Measurements from ENCODE around the gene DNAH14.
"Not testable (repeated sequence)": the region's sequence is repeated elsewhere in the genome, so short reads cannot be mapped to it uniquely, and the experiment has no call there.

Gene DNAH14

DNA sequence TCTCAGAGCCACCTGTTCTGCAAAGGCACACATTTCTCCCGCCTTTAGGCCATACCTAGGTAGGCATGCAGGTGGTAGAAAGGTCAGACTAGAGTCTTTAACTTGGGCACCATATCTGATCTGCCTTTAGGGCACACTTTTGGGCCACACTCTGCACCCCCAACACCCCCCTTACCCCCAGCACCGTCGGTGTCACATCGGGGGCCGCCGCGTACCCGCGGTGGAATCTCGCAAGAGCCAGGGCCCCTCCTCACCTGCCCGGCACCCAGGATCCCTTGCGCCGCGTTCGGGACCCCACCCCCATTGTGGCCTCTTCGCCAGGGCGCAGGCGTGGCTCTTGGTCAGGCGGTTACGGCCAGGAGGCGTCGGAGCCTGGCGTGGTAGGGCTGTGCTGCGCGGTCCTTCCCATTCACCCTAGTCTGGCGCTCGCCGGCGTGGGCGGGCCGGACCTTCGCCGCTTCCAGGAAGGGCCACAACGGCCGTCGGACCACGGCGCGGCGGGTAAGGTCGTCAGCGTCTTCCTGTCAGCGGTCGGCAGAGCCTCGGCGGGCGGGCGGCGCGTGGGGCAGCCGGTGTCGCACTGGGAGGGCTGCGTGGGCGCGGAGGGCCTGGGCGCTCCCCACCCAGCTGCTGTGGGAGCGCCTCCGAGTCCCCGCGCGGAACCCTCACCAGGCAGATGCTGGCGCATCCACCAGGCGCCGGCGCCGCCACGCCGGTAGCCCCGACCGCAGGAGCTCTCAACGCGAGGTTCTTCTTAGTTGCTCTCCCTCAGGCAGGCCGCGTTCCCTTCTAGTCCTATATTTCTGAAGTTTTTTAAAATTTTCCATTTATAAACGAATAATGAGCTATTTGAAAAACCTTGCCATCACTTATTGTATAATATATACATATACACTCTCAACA lies at the start of gene DNAH14:
Gene DNAH14 (plus strand): TSS at position 341 of the 903 bp plus-strand sequence. CDS start 23,028 bp downstream, outside the sequence.
- DNase-seq, result no peak

DNA sequence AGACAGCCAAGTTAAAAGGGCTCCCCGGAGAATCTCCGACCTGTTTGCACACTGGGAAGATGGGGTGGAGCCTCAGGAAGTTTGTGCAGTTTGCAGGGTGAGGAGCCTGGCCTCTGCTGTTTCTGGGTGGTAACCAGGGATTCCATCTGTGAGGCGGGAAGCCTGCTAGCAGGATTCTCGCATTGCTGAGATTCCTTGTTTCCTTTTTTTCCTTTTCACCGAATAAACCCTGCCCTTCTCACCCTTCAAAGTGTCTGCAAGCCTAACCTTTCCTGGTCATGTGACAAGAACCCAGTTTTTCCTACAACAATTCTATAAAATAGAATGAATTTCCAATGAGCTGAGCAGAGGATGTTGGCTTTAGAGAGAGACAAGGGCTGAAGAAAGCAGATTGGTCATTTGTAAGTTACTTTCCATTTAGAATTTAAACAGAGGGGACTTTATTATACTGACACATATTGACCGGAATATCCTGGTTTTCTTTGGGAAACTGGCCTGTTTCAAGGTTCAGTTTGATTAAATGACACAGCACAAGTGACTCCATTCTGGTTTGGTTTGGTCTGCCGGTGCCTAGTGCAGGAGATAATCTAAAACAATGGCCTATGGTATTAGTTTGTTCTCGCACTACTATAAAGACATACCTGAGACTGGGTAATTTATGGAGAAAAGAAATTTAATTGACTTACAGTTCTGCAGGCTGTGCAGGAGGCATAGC lies 48.7 kb upstream of the DNAH14 start:
- no peak for DNase-seq

DNA sequence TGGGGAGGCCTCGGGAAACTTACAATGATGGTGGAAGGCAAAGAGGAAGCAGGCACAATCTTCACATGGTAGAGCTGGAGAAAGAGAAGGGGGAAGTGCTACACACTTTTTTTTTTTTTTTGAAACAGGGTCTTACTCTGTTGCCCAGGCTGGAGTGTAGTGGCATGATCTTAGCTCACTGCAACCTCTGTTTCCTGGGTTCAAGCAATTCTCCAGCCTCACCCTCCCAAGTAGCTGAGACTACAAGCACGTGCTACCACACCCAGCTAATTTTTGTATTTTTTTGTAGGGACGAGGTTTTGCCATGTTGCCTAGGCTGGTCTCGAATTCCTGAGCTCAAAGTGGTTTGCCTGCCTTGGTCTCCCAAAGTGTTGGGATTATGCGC lies 48.2 kb upstream of the DNAH14 start:
- DNase-seq, result not testable (repeated sequence)

DNA sequence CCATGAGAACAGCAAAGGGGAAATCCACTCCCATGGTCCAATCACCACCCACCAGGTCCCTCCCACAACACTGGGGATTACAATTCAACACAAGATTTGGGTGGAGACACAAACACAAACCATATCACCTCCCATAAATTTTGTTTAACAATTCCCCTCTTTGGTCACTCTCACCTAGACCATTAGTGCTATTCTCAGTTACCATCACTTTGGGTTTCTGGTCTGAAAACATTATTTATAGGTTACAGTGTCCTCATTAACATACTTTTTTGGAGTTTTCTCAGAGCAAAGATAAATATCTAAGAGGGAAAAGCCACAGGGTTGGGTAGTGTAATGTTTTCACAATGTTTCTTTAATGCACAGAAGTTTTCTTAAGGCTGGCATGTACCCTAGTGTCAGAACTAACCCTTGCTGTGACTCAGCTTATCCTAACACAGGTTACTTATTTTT lies 47.7 kb upstream of the DNAH14 start:
- no peak for DNase-seq

DNA sequence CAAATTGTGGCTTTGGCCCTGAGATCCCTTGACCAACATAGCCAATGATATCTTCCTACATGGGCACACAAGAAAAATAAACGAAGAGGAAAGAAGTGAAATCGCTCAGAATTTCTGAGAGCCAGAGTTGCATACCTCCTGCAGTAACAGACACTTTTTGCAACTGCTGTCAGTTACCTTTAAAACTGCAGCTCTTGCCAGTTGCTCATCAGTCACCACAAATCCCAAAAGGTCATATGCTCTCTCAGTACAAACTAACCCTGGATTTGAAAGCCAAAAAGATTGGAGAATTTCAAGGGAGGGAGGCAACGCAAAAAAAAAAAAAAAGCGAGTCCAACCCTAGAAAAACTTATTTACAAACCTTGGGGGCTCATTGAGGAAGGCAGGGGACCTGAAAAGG lies 47.2 kb upstream of the DNAH14 start:
- no peak for DNase-seq

DNA sequence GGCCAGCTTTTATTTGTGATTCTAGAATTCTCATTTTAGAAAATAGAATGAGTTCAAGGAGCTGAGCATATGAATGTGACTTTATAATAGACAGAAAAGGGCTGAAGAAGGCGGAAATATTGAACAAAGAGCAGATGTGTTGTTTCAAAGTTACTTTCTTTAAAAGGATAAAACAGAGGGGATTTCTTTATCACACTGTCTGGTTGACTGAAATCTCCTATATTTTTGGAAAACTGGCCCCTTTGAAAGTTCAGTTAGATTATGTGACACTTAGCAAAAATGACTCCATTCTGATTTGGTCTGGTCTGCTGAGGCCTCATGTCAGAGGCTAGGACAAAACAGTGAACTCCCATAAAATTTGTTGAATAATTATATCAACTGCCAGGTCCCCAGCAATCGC lies 46.4 kb upstream of the DNAH14 start:
- DNase-seq, result no peak

DNA sequence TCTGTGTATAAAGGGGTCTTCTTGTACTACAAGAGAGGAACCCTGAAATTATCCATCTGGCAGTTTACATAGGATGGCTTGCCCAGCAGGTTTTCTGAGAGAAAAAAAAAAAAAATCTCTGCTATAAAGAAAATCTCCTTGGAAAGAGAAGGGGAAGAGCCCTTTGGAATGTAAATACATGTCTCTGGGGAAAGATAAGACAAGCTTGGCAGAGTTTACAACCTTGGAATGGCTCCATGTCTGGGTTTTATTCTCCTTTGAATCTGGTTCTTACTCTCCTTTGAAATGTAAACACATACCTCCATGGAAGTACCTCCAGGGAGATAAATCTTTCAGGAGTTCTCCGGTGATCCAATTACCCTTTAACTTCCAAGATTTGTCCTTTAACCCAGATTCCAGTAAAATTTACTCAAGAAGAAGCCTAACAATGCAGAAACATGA lies 45.1 kb upstream of the DNAH14 start:
- DNase-seq, result no peak

DNA sequence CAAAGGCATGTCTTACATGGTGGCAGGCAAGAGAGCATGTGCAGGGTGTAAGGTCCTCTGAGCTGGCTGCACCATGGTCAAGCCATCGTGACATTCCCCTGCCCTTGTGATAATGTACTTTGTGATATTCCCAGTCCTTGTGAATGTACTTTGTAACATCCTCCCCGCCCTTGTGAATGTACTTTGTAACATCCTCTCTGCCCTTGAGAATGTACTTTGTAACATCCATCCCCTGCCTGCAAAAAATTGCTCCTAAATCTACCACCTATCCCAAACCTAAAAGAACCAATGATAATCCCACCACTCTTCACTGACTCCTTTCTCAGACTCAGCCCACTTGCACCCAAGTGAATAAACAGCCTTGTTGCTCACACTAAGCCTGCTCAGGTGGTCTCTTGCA lies 44.1 kb upstream of the DNAH14 start:
- DNase-seq, result not testable (repeated sequence)

DNA sequence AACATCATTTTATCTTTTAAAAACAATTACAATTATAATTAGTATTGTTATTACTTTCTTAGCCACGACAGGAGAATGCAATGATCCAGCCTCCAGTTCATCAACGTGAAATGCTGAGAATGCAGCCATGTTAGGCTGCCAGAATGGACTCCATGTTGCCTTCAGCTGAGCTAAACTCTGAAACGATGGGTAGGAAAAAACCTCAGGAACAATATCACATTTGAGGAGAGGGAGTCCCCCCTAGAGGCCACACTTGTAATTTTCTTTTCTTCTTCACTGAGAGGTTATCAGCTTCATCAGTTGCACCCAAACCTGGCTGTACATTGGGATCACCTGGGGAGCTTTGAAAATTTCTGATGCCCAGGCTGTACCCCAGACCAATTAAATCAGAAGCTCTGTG lies 34.6 kb upstream of the DNAH14 start:
- no peak for DNase-seq

DNA sequence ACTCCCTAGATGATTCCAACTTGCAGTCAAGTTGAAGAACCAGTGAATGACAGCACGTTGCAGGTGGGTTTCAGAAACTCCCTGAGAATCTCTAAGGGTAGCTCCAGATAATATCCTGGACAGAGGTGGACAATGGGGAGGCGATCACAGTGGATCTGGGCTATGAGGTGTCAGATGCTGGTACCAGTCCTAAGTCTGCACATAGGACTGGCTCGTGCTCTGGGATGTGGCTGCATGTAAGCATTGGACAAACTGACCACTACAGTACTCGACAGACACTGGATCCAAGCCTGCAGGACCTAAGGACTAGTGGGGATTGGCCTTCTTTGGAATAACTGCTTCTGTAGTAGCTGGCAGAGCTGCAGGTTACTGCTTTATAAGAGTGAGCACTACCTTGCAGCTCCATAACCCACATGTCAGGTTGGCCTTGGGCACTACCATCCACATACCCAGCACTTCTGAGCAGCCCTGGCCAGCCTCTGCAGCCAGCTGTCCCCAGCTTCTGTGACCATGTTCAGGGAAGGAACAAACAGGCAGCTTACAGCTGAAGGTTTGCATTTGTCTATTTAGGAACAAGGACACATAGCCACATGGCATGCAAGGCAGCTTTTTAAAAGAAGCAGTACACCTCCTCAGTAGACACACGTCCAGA lies 33.2 kb upstream of the DNAH14 start:
- DNase-seq, result no peak

DNA sequence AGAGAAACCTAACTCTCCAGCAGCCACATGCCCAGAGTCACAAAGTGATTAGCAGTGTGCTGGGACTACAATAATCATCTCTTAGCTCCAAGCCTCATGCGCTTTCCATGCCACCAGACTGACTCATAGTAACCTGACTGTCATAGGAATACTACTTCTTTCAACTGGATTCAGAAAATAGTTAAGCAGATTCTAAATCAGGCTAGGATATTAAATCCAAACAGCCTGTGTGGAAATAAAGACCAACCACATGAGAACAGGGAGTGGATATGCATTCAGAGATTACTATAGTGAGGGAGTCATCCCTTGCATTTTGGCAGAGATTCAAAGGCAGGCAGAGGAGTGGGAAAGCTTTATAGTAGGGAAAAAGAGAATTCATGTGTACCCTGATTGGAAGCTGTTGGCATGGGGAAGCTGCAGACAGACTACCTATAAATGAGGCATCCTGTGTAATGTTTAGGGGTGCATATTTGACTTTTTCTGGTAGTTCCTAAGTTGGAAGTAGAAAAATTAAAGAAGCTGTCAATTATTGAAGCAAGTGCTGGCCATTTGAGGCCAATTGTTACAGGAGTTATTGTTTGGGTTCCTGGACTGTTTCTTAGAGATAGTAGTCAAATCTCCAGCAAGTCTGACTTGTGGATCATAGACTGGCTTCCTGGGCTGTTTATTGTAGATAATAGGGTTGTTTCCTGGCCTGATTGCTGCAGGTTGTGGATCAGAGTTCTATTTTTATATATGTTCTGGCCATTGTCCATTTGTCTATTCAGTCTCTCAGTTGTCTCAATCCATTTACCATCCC lies 31.7 kb upstream of the DNAH14 start:
- DNase-seq, result no peak

DNA sequence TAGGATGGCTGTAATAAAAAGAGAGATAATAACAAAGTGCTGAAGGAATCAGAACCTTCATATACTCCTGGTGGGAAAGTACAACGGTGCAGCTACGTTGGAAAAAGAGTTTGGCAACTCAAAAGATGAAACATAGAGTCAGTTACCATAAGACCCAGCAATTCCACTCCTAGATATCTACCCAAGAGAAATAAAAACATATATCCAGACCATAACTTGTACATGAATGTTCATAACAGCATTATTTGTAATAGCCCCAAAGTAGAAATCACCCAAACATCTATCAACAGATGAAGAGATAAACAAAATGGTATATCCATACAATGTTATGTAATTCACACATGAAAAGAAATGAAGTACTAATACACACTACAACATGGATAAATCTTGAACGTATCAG lies 30.5 kb upstream of the DNAH14 start:
- DNase-seq, result no peak

DNA sequence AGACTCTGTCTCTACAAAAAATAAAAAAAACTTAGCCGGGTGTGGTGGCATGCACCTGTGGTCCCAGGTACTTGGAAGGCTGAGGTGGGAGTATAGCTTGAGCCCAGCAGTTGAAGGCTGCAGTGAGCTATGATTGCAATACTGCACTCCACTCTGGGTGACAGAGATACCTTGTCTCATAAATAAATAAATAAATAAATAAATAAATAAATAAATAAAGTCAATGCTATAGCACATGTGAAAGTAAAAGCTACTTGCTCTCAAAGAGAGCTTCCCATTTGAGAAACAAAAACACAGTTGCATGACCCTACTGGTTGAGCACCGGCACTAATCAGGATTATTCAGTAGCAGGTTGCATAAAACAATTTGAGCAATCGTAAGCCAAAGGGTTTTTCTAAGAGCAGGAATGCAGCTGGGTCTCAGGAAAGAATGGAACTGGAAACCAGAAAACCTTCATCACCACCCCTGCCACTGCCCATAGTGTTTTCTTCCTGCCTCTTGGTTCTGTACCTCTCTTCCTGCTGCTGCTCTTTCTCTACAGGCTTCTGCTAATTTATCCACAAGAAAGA lies 29.3 kb upstream of the DNAH14 start:
- no peak for DNase-seq

DNA sequence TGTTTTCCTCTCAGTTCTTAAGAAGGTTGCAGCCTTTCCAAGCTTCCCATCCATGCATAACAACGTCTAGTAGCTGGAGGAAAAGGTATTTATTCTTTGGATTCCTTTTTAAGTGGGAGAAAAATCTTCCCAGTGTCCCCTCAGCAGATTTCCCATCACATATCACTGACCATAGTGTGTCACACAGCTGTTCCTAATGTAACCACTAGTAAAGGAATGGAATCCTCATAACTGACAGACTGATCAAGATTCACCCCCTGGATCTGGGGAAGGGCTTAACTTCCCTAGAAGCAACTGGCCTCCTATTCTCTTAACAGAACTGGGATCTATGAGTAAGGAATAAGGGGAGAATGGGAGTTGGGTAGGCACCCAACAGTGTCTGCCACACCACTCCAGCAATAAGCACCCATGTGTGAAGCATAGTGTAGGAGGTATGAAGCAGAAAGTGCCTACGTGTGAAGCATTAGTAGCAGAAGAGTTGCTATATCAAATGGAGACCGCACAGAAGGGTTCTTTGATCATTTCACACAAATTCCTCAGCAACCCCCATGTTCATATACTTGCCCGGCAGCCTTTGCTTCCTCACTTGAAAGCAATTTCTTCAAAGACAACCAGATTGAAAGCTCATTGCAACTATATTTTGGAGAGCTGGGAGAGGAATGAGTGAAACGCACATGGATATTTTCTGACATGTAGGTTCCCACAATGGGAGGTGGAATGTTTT lies 28.2 kb upstream of the DNAH14 start:
- no peak for DNase-seq

DNA sequence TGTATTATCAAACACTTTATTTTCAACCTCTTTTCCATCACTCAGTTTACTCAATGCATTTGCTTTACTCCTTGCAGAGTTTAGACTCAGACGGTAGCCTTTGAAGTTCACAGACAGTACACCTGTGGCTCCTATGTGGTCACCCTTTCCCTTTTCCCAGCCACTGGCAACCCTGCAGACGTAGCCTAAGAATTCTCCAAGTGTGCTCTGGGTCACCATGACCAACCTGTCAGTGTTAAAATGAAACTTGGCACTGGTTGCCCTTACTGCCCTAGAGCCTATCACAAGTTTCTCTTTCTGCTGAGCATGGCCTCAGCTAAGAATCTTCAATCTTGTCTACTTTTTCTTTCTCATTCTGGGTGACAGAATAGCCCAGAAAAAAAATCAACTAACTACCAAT lies 25.5 kb upstream of the DNAH14 start:
- no peak for DNase-seq

DNA sequence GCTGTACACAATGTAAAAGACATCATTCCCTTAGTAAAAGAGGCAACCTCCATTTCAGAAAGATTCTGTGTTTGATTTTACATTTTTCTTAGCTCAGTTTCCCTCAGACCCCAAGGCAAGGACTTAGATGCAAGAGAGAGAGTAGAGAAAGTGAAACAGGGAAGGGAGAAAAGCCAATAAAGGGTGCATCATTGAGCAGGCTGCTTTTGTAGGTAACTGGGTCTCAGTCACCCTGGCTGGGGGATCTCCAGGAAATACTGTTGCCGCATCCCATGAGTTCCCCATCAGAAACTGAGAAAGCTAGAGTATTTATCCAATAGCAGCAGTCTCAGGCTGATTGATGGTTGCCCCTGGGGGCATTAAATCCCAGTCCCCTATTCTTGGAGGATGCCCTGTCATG lies 23.1 kb upstream of the DNAH14 start:
- DNase-seq, result no peak

DNA sequence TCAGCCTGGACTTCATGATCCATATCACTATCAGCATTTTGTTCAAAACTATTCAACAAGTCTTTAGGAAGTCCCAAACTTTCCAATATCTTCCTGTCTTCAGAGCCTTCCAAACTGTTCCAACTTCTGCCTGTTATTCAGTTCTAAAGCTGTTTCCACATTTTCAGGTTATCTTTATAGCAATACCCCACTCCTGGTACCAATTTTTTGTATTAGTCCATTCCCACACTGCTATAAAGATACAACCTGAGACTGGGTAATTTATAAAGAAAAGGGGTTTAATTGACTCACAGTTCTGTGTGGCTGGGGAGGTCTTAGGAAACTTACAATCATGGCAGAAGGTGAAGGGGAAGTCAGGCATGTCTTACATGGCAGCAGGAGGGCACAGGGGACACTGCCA lies 18.3 kb upstream of the DNAH14 start:
- DNase-seq, result no peak

DNA sequence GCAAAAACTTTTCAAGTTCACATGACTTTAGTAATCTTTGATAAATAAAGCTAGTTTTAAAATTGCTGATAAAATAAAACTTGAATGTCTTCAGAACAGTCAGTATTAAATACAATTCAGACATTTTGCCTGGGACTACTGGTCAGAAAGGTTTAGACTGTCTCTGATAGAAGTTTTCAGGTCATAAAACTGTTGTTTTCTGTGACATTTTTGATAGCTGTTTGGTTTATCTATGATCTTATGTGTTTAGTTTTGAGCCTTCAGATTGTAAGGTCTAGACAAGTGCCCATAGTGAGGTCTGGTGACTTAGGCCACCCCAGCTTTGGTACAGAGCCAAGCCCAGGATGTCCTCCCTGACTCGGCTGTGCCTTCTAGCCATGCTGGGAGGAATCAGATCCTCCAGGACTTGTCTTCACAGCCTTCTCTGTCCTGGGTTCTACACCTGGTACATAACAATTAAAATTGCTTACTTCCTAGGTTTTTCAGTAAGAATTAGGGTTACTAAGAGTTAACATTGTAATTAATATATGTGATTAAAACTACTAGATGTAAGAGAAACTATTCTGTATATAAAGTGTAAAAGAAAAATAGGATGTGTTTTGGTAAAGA lies 15.1 kb upstream of the DNAH14 start:
- no peak for DNase-seq

DNA sequence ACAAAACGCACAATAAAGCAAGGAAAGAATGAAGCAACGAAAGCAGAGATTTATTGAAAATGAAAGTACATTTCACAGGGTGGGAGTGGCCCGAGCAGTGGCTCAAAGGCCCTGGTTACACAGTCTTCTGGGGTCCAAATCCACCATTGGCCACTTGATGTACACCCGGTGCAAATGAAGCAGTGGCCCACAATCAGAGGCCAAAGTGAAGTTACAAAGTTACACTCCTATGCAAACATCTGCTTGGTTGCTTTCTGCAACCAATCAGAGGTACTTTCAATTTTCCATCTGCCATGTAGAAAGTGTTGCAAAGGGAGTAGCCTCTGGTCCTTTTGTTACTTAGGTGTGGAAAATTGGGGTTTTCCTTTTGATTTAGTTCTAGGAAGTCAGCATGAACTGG lies 10.0 kb upstream of the DNAH14 start:
- DNase-seq, result no peak

DNA sequence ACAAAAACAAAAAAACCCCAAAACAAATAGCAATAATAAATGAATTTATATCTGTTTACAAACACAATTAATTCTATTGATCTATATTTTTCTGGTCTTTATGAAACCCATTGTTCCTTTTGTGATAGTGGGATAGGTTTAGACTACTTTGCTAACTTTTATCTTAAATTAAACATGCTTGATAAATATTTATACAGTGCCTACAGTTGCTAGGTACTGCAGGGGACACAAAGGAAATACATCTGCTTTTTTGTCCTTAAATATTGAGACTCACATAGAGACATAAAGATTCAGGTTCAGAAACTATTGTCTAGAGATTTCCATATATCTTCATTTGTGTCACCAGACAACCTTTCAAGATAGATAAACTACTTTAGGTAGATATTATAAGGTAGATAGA lies 8.5 kb upstream of the DNAH14 start:
- no peak for DNase-seq

DNA sequence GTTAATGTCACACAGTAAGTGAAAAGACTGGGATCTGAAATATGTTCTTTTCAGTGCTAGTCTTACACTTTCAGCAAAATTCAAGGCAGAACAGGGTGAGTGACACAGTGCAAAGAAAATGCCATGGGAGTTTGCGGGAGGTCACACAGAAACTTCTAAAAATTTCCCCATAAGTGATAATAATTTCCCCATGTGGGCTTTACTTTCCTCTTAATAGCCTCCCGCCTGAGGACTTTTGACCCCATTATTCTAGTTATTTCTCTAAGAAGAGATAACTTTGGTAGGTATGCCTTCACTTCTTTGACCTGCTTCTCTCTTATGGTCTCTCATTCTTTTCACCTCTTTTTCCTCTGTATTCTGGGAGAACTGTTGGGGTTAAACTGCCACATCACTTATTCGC lies 8.1 kb upstream of the DNAH14 start:
- no peak for DNase-seq

Data from CD4-positive, alpha-beta T cell treated with Interleukin-6 for 4 hours (primary cell).